ELR (cell line): Measurements from ENCODE around the gene CDH12.
"Not testable (repeated sequence)": the region's sequence is repeated elsewhere in the genome, so short reads cannot be mapped to it uniquely, and the experiment has no call there.

Experiments used
- DNase-seq: peaks from one replicate; pipeline ENCODE4 v3.0.0-alpha.2; 2015; ENCODE audit warnings: low read depth

Gene CDH12

GRCh38 chr5:22560147-22560546 is 293.0 kb downstream of the CDH12 start:
- DNase-seq, result peak; percentile 41

- no peak for DNase-seq
Measured at GRCh38 chr5:22557251-22557650, 295.9 kb downstream of the CDH12 start.

- no peak for DNase-seq
Measured at GRCh38 chr5:22554475-22554874, 298.7 kb downstream of the CDH12 start.

GRCh38 chr5:22549876-22550671 is 303.1 kb downstream of the CDH12 start:
- DNase-seq, result no peak

- DNase-seq, result no peak
Measured at GRCh38 chr5:22542340-22542739, 310.8 kb downstream of the CDH12 start.

GRCh38 chr5:22541037-22541436 is 312.1 kb downstream of the CDH12 start:
- DNase-seq, result no peak

- no peak for DNase-seq
Measured at GRCh38 chr5:22539762-22540161, 313.4 kb downstream of the CDH12 start.

GRCh38 chr5:22531986-22532385 is 321.2 kb downstream of the CDH12 start:
- no peak for DNase-seq

- no peak for DNase-seq
Measured at GRCh38 chr5:22521521-22521920, 331.6 kb downstream of the CDH12 start.

GRCh38 chr5:22516497-22516896 is 336.6 kb downstream of the CDH12 start:
- DNase-seq, result not testable (repeated sequence)

GRCh38 chr5:22514231-22514630 is 338.9 kb downstream of the CDH12 start:
- DNase-seq, result no peak

- no peak for DNase-seq
Measured at GRCh38 chr5:22505891-22506290, 347.3 kb downstream of the CDH12 start.

- DNase-seq, result no peak
Measured at GRCh38 chr5:22504411-22504810, 348.7 kb downstream of the CDH12 start.

GRCh38 chr5:22500556-22500955 is 352.6 kb downstream of the CDH12 start:
- no peak for DNase-seq

- no peak for DNase-seq
Measured at GRCh38 chr5:22496666-22497065, 356.5 kb downstream of the CDH12 start.

- DNase-seq, result no peak
Measured at GRCh38 chr5:22495016-22495720, 358.0 kb downstream of the CDH12 start.

GRCh38 chr5:22488427-22488826 is 364.7 kb downstream of the CDH12 start:
- DNase-seq, result no peak

- no peak for DNase-seq
Measured at GRCh38 chr5:22480305-22480704, 372.8 kb downstream of the CDH12 start.

GRCh38 chr5:22473886-22474285 is 379.3 kb downstream of the CDH12 start:
- no peak for DNase-seq

- DNase-seq, result no peak
Measured at GRCh38 chr5:22471154-22471553, 382.0 kb downstream of the CDH12 start.

- no peak for DNase-seq
Measured at GRCh38 chr5:22470408-22470807, 382.7 kb downstream of the CDH12 start.

- no peak for DNase-seq
Measured at GRCh38 chr5:22465616-22466015, 387.5 kb downstream of the CDH12 start.

GRCh38 chr5:22465177-22465576 is 388.0 kb downstream of the CDH12 start:
- DNase-seq, result no peak

- DNase-seq, result no peak
Measured at GRCh38 chr5:22460189-22460588, 393.0 kb downstream of the CDH12 start.
